Ishikawa (cell line): Measurements from ENCODE around the gene HLA-A.

ENCODE experiments used
- EP300 ChIP-seq: IDR thresholded peaks from 2 replicates; pipeline ENCODE4 v1.6.1; 2012; ENCODE audit warnings: borderline replicate concordance
- FOXM1 ChIP-seq: IDR thresholded peaks from 2 replicates; pipeline ENCODE4 v1.6.1; 2012; ENCODE audit warnings: low read depth, borderline replicate concordance
- RAD21 ChIP-seq: IDR thresholded peaks from 2 replicates; pipeline ENCODE4 v1.6.1; 2012; ENCODE audit warnings: low read depth
- TF ChIP-seq, protein P1 (sequence below): IDR thresholded peaks from 2 replicates; pipeline ENCODE4 v1.6.1; 2012

DNA sequence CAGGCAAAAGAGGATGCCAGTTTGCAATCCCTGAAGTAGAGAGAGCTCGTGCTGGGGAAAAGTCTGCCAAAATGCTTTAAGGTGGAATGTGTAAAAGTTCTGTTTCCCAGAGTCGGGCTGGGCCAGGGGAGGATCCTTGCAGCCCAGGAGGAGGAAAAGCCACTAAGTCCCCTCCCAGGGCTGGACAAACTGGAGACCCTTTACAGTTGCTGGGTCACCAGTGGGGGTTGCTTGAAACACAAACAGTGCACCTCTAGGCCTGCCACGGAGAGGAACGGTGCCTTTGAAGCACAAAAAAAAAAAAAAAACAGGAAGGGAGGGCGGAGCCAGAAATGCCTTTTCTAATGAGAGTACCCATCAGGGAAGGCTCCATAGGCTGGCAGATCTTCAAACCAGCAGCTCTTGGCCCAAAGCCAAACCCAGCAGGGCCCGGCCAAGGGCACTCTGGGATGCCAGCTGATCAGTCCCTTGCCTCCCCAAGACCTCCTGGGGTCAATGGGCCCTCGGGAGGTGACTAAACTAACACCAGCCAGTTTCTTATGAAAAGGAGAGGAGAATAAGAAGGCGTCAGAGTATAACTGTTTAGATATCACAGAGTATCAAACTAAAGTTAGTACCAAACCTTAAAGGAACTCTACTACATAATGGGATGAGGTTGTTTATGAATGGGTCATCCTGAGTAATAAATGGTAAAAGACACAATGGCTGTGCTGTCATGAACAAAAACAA lies 23.7 kb downstream of the HLA-A start:
- peak; percentile 78; the same call in 1 of the 2 replicates for TF ChIP-seq EP300
- no peak for TF ChIP-seq RAD21
- TF ChIP-seq, protein P1, sequence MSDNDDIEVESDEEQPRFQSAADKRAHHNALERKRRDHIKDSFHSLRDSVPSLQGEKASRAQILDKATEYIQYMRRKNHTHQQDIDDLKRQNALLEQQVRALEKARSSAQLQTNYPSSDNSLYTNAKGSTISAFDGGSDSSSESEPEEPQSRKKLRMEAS = no peak
- peak; percentile 49; the same call in 1 of the 2 replicates for TF ChIP-seq FOXM1
